NCI-H2081 treated with DMSO at 0.1 percent for 48 hours (cell line): ENCODE results near the gene OR5L1.

Source experiments
- DNase-seq: peaks from one replicate; lab custom pipeline; 2025; lab: John Stamatoyannopoulos, UW

The OR5L1 gene

GRCh38 chr11:55811067-55811466, at the start of gene OR5L1:
Gene OR5L1, plus strand, starts transcription at chr11:55811367. Its CDS starts 100 bp downstream, at chr11:55811467.
- DNase-seq, result no peak

- no peak for DNase-seq
Measured at GRCh38 chr11:55773138-55773537, 38.0 kb upstream of the OR5L1 start, which contains the start of gene OR5D13. Gene OR5D13, plus strand, starts transcription at chr11:55773438. Its CDS starts 0 bp downstream, at chr11:55773438.

- no peak for DNase-seq
Measured at GRCh38 chr11:55791606-55792005, 19.6 kb upstream of the OR5L1 start.

- no peak for DNase-seq
Measured at GRCh38 chr11:55793321-55793720, 17.8 kb upstream of the OR5L1 start.

- DNase-seq, result no peak
Measured at GRCh38 chr11:55795256-55795655, 15.9 kb upstream of the OR5L1 start, which contains the start of gene OR5D14. Gene OR5D14, plus strand, starts transcription at chr11:55795556. Its CDS starts 0 bp downstream, at chr11:55795556.

GRCh38 chr11:55806248-55806647, 4.9 kb upstream of the OR5L1 start:
- no peak for DNase-seq

GRCh38 chr11:55819330-55819729, 8.2 kb downstream of the OR5L1 start, which contains the start of gene OR5D18:
Gene OR5D18, plus strand, starts transcription at chr11:55819630. Its CDS starts 0 bp downstream, at chr11:55819630.
- DNase-seq, result no peak

GRCh38 chr11:55826919-55827318, 15.8 kb downstream of the OR5L1 start, which contains the start of gene OR5L2:
Gene OR5L2, plus strand, starts transcription at chr11:55827219. Its CDS starts 0 bp downstream, at chr11:55827219.
- no peak for DNase-seq

GRCh38 chr11:55838452-55838851, 27.3 kb downstream of the OR5L1 start, which contains the start of gene OR5D16:
Gene OR5D16, plus strand, starts transcription at chr11:55838752. Its CDS starts 0 bp downstream, at chr11:55838752.
- no peak for DNase-seq

- DNase-seq, result no peak
Measured at GRCh38 chr11:55847453-55847852, 36.3 kb downstream of the OR5L1 start.

- DNase-seq, result no peak
Measured at GRCh38 chr11:55849037-55849436, 37.9 kb downstream of the OR5L1 start.

- no peak for DNase-seq
Measured at GRCh38 chr11:55852141-55852540, 41.0 kb downstream of the OR5L1 start.

GRCh38 chr11:55854704-55855103, 43.5 kb downstream of the OR5L1 start:
- no peak for DNase-seq
